Measurements from ENCODE around the gene SNRPA1.

SNRPA1 gene

GRCh38 chr15:101272584-101272983, 22.5 kb downstream of the SNRPA1 start:
- H3K27me3 ChIP-seq (ENCODE audit: insufficient read depth, low read depth, severe bottlenecking), result no peaks in the 10 kb centered on the region
- H3K27ac ChIP-seq, result no peak overlapping the region
- no peaks in the 10 kb centered on the region for H3K9me3 ChIP-seq (ENCODE audit: severe bottlenecking)
- no peak for TF ChIP-seq CTCF (IDR thresholded peaks at IDR 0.05; ENCODE audit: low read depth, low read length)
- peaks cover 57% of the 10 kb centered on the region for H3K36me3 ChIP-seq
- H3K4me3 ChIP-seq (ENCODE audit: low read depth, low read length), result no peak overlapping the region
- no peak for DNase-seq

GRCh38 chr15:101269479-101270223, 25.4 kb downstream of the SNRPA1 start:
- no peaks in the 10 kb centered on the region for H3K9me3 ChIP-seq (ENCODE audit: severe bottlenecking)
- peaks cover 49% of the 10 kb centered on the region for H3K36me3 ChIP-seq
- H3K27me3 ChIP-seq (ENCODE audit: insufficient read depth, low read depth, severe bottlenecking), result no peaks in the 10 kb centered on the region
- no peak overlapping the region for H3K27ac ChIP-seq
- peak; percentile 73 for TF ChIP-seq CTCF (IDR thresholded peaks at IDR 0.05; ENCODE audit: low read depth, low read length)
- no peak overlapping the region for H3K4me3 ChIP-seq (ENCODE audit: low read depth, low read length)
- DNase-seq, result no peak

DNA sequence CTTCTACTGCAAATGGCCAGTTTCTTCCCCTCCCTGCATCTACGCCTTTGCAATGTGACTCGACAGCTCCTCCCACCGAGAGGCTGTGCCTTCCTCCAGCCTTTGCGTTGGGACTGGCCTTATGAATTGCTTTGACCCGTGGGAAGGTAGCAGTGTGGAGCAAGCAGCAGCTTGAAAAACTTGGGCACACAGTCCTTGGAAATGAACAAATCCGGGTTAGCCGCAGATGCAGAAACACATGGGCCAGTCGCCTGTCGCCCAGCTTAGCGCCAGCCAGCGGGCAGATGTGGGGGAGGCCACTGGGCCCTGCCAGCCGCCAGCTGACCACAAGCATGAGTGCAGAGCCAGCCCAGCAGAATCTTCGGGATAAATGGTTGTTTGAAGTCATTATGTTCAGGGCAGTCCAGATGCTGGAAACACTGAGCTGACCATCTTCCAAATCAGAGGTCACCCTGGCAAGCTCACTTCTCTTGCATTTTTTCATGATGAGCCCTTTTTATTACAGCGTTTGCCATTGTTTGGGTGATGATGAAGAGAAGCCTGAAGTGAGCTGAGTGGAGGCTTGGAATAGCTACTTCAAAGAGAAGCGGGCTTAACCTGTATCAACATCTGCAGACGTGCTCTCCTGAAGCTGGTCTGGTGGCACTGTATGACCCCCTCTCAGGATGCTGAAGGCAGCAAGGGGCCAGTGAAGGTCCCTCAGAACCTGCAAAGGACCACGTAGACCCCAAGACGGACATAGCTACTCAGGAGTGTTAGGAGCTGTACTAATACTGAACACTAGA, 27.5 kb downstream of the SNRPA1 start:
- no peak for DNase-seq
- Histone ChIP-seq H3K4me3 (ENCODE audit: low read depth, low read length) (no peak overlapping the region), H3K27me3 (ENCODE audit: insufficient read depth, low read depth, severe bottlenecking) (no peaks in the 10 kb centered on the region), H3K36me3 (peaks cover 30% of the 10 kb centered on the region), H3K27ac (no peak overlapping the region), H3K9me3 (ENCODE audit: severe bottlenecking) (no peaks in the 10 kb centered on the region)
- no peak for TF ChIP-seq CTCF (IDR thresholded peaks at IDR 0.05; ENCODE audit: low read depth, low read length)

- TF ChIP-seq CTCF (IDR thresholded peaks at IDR 0.05; ENCODE audit: low read depth, low read length), result no peak
- Histone ChIP-seq H3K4me3 (ENCODE audit: low read depth, low read length) (no peak overlapping the region), H3K9me3 (ENCODE audit: severe bottlenecking) (no peaks in the 10 kb centered on the region), H3K27ac (no peak overlapping the region), H3K36me3 (peaks cover 22% of the 10 kb centered on the region), H3K27me3 (ENCODE audit: insufficient read depth, low read depth, severe bottlenecking) (no peaks in the 10 kb centered on the region)
- DNase-seq, result no peak
Measured at GRCh38 chr15:101266787-101267186, 28.3 kb downstream of the SNRPA1 start.

- Histone ChIP-seq H3K9me3 (ENCODE audit: severe bottlenecking) (no peaks in the 10 kb centered on the region), H3K4me3 (ENCODE audit: low read depth, low read length) (no peak overlapping the region), H3K27ac (no peak overlapping the region), H3K27me3 (ENCODE audit: insufficient read depth, low read depth, severe bottlenecking) (no peaks in the 10 kb centered on the region), H3K36me3 (peaks cover 15% of the 10 kb centered on the region)
- DNase-seq, result no peak
- TF ChIP-seq CTCF (IDR thresholded peaks at IDR 0.05; ENCODE audit: low read depth, low read length), result no peak
Measured at GRCh38 chr15:101266034-101266433, 29.0 kb downstream of the SNRPA1 start.
